ENCODE results near the gene ADAMTSL2.

ADAMTSL2 gene

DNA sequence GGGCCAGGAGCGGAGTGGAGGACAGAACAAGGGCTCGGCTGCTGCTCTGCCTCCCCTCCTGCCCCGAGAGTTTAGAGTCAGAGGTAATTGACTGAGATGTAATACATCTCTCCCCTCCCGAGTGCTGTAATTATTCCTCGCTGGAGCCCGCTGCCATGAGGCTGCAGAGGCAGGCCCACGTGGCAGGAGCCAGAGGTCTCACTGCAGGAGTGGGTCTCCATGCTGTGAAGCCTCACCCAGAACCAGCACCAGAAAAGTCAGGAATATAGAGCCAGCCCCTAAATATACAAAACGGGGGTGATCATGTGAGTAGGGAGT is 72.2 kb downstream of the ADAMTSL2 start:
- no peak for DNase-seq (ENCODE audit: low read depth in 2 of 2)

DNA sequence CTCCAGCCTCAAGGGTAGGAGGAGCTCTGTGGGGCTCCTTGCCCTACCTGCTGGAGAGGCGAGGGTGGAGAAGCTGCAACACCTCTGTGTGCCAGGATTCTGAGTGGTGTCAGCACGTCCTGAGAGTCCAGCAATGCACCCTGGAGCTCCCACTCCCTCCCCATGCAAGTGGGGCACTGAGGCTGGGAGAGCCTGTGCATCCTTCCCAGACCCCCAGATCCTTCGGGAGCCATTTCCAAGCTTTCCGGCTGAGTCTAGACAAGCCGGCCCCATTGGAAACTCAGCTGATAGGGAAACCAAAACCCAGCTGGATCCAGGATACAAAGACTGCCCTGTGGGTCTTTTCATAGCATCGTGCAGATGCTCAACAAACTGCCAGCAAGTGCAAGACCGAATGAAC is 72.9 kb downstream of the ADAMTSL2 start:
- DNase-seq (ENCODE audit: low read depth in 2 of 2), result no peak

DNA sequence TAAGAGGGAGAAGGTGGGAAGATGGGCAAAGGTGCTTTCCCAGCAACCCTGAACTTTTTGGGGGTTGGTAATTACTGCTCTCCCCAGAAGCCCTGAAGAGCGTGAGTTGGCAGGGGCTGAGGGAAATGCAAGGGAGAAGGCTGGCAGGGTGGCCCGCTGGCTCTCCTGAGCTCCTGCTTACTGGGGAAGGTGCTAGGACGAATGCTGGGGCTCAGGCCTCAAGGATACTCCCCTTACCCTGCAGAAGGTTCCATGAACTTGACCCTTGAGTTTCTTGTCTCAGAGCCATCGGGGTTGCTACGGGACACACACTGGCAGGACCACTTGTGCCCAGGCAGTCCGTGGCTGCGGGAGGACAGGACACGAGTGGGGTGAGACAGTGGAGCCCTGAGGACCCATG is 73.5 kb downstream of the ADAMTSL2 start:
- no peak for DNase-seq (ENCODE audit: low read depth in 2 of 2)

DNA sequence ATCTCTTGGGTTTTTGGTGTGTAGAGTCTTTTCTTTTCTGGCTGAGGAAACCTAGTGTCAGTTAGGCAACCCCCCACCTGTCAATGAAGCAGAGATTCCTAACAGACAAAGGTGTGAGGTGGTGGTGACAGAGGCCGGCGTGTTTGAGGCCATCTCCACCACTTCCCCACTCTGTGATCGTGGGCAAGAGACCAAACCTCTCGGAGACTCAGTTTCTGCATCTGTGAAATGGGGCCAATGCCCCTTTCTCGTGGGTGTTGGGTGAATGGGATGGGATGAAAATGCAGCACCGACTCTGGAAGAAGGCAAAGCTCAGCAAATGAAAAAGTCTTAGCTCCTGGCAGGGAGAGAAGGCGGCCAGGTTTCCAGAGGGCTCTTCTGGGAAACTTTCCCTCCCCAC is 73.9 kb downstream of the ADAMTSL2 start:
- DNase-seq (ENCODE audit: low read depth in 2 of 2), result no peak

DNA sequence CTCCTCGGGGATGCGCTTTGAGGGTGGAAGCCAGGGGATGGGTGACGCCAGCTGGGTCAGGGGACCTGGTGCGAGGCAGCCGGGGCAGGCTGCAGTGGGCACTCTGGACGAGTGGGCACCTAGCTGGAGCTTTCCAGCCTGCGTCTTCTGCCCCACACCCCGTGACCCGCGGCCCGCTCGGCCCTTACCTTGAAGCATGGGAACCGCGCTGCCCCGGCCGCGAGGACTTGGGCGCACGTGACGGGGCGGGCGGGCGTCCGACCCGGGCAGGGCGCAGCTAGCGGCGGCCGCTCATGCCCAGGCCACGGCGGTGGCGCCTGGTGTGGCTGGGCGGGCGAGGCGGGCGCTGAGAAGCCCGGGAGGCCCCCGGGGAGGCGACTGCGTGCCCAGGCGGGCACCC is 74.4 kb downstream of the ADAMTSL2 start:
- DNase-seq (ENCODE audit: low read depth in 2 of 2), result no peak

DNA sequence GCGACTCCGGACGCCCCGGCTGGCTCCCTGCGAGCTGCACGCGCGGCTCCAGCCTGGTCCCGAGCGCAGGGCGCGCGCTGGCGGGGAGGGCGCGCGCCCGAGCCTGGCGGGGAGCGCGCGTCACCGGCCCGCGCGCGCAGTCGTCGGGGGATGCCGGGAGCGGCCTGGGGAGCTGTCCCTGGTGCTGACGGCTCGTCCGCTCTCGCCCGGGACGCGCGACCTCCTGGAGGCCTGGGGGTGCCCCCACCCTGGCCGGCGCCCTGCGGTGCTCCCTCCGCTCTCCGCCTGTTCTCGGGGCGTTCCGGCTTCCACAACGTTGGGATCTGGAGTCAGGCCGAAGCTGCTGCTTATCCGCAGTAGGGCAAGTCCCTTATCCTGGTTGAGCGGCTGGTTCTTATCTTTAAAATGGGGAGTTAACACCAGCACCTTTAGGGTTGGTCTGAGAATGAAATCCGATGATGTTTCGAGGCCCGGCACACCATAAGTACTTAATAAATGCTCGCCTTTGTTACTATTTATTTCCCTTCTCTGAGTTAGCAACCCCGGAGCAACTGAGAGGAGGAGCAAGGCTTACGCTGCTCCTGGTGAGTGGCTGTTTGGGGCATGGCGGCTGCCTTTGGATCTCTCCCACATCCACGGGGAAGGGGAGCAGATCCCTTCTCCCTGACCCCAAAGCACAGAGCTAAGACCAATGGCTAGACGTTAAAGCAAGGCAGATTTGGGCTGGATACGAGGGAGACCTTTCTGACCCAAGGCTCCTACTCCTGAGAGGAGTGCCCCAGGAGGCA is 75.0 kb downstream of the ADAMTSL2 start, which contains the start of gene FAM163B:
Gene FAM163B, minus strand, starts transcription at position 79 of the 788 bp plus-strand sequence. CDS start 29,166 bp downstream, outside the sequence.
- peak in 1 of 2 experiments; percentile 1 for DNase-seq (ENCODE audit: low read depth in 2 of 2)

DNA sequence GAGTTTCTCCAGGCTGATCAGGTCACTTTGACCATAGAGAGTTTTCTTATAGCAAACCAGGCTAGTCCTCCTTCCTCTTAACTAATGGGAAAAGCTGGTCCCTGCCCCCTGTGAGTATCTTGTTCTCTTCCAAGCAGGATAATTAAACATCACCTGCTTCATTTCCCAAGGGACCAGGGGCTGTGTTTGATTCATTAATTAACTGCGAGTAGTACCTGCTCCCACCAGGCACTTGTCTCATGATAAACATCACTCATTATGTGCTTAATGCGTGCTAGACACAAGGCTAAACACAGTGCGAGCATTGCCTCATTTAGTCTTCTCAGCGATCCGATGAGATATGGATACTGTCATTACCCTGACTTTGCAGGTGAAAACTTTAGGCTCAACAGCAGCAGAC is 76.3 kb downstream of the ADAMTSL2 start:
- no peak for DNase-seq (ENCODE audit: low read depth in 2 of 2)

DNA sequence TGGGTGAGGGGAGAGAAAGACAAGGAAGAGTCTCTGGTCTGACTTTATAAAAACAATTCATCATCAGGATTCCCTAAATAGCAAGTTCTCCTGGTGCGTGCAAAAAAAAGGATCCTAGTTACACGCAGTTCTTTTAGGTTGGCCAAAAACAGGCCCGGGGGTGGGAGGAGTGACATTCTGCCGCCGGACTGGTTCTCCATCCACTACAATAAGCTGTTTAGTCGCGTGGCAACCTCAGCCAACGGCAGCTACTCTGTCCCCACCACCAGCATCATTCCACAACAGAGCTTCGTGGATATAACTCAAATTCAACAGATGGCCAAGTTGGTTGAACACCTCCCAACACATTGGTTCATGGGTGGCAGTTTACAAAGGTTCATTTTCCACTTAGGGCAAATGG is 77.5 kb downstream of the ADAMTSL2 start:
- DNase-seq (ENCODE audit: low read depth in 2 of 2), result no peak

DNA sequence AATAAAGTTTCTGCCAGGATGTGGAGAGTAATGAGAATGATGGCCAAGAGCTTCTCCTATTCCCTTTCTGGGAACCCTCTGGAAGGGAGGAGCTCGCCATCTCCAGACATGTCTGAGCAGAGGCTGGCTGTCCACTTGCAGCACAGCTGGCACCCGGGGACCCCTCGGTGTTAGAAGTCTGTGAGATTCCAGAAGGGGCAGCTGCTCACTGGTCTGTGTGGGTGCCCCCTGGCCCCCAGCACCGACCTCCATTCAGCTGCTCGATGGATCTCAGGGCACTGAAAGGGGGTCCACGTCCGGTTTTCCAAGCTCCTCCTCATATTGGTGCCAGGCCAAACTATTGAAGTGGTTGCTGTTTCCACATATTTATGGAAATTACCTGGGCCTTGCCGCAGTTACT is 78.3 kb downstream of the ADAMTSL2 start:
- DNase-seq (ENCODE audit: low read depth in 2 of 2), result no peak

DNA sequence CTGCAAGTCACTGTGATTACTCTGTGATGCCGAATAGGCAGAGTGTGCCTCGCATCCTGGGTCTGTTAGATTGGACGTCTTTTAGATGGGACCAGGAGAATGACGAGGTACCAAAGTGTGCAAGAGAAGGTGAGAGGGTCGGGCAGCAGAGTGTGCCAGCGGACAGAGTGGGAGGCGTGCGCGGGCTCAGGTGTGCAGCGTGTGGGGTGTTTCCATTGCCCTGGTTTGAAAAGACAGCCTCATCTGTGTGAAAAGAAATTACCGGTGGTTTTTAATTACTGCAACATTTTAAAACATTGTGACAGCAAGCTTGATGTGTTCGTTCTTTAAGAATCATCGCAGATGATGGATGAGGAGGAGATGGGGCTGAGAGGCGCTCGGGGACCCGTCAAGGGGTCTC is 78.9 kb downstream of the ADAMTSL2 start:
- no peak for DNase-seq (ENCODE audit: low read depth in 2 of 2)

DNA sequence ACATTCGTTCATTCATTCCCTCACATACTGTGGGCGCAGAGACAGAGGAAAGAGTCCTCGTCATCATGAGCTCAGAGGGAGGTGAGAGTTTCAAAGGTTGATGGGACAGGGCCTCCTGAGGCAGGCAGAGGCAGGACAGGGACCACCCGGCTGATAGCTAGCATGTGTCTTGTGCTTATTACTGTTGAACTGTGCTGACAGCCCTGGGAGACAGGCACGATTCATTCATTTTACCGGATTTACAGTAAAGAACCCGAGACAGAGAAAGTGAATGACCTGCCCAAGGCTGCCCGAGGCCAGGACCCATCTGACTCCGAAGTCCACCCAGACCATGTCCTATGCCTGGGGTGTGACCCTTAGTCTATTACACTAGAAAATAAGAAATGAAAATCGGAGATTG is 79.6 kb downstream of the ADAMTSL2 start:
- DNase-seq (ENCODE audit: low read depth in 2 of 2), result no peak

DNA sequence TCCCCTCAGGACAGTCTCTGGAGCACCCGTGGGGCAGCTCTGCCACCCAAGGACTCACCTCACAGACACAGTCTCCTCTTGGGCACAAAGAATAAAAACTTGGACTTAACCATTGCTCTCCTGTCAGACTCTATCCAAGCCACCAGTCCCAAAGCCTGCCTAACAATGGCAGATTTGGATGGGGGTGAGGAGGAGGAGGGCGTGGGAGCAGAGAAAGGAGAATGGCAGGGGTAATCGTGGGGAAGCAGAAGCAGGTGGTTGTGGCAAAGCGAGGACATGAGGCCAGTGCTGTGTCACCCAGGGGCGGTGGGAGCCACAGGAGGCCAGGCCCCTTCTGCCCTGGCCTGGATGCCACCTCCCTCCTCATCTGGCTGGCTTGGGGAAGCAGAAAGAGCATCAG is 80.2 kb downstream of the ADAMTSL2 start:
- DNase-seq (ENCODE audit: low read depth in 2 of 2), result no peak

DNA sequence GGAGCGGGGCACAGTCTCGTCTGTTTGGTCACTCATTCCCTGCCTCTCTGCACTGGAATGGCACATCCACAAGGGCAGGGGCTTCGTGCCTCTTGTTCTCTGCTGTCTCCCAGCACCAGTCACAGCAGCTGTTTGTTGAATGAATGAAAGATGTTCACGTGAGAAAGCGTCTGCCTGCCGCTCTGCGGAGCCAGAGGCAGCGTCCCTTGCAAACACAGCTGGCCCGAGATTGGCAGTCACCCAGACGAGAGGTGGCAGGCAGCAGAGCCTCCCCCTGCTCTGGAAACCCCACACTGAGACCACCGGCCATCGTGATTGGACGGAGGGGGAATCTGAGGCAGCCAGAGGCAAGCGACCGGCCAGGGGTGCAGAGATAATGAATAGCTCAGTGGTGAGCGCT is 80.7 kb downstream of the ADAMTSL2 start:
- DNase-seq (ENCODE audit: low read depth in 2 of 2), result no peak

DNA sequence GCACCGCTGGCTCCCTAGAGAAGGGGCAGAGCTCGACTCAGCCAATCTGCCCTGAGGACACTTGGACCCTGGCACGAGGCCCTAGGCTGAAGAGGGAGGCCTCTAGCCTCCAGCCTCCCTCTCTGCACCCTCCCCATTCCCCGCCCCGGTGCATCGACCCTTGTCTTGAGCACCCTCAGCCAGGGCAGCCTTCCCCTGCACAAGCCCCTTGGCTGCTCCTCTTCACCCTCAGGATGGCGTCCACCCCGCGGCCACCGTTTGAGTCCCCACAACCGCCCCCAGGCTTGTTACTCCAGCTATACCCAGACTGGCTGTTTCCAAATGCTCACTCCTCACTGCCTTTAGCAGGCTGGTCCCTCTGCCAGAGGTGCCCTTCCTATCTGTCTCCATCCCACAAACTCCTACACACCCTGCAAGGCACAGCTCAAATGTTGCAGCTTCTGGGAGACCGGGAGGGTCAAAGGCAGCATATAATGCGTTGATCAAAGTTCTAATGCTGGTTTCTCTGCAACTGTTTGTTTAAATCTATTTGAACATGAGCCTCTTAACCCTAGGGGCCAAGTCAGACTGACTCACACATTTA is 81.2 kb downstream of the ADAMTSL2 start:
- DNase-seq (ENCODE audit: low read depth in 2 of 2), result no peak

DNA sequence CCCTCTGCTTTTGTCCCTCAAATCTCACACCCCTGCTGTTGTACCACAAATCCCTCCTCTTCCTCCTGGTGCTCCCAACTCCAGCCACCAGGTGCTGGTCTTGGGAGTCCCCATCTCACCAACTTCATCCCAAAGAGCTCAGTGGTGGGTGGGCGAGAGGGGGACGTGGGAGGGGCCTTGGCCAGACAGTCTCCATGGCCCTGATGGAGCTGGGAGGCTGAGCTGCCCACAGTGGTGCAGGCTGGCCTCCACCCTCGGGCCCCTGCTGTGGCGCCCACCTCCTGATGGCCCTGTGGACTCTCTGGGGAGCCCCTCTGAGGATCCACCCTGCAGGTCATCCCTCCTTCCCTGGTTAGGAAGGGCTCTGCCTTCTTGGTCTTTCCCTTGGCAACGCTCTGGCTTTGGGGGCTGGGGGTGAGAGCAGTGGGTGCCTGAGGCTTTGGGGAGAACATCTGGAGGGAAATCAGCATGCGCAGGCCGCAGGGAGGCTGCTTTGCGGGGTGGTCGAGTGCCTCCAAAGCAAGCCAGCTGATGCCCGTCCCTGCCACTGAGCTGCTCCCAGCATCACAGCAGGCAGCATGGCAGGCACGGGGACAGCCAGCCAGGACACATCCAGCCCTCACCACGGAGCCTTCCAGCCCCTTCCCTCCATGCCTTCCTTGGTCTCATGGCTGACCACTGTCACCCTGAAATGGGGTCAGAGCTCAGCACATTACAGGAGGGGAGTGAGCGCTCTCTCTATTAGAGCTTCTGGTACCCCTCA is 82.3 kb downstream of the ADAMTSL2 start:
- no peak for DNase-seq (ENCODE audit: low read depth in 2 of 2)

DNA sequence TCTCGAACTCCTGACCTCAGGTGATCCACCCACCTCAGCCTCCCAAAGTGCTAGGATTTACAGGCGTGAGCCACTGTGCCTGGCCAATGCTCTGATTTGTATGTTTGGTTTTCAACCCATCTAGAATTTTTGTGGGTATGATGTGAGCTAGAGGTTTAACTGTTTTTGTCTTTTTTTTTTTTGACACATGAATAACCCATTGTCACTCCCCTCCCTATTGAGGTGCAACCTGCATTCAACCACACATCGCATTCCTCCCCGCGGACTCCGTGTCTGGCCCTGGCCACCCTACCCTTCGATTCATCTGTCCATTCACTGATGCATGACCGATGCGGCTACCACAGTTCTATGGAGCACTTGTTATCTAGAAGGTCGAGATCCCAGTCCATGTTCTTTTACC is 84.2 kb downstream of the ADAMTSL2 start:
- no peak for DNase-seq (ENCODE audit: low read depth in 2 of 2)

DNA sequence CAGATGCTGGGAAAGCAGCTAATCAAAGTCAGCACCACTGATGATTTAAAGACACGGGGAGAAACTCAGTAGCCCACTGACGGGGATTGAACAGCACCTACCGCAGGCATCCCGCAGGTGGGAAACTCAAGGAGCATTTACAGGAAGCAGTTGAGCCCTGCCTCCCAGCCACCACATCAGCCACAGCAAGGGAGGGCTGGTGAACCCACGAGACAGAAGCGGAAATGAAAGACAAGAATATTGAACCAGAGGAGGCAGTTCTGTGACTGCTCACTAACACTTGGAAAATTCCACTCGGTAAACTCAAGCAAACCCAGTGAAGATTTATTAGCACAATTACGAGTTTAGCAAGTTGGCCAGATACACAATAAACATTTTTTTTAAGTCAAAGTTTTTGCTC is 85.3 kb downstream of the ADAMTSL2 start:
- DNase-seq (ENCODE audit: low read depth in 2 of 2), result no peak

DNA sequence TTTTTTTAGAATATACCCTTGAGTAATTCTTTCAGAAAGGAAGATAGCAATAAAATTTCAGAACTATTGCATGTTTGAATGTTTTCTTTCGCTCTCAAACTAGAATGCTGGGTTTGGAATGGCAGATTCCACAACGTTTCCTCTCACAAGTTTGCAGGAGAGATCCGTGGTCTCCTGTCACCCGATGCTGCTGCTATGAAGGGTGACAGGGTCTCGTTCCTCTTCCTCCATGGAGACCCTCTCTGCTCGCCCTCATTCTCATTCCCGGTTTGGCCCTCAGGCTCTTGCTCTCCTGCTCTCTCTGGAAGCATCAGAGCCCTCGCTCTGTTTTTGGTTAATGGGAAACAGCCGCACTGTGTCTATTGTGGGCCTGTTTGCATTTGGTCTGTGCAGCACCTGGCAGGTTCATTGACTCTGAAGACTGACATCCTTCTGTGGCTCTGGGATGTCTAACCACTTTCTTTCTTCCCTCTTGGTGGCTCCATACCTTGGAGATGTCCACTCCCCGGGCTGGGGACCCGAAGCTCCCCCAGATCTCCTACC is 87.3 kb downstream of the ADAMTSL2 start:
- no peak for DNase-seq (ENCODE audit: low read depth in 2 of 2)

DNA sequence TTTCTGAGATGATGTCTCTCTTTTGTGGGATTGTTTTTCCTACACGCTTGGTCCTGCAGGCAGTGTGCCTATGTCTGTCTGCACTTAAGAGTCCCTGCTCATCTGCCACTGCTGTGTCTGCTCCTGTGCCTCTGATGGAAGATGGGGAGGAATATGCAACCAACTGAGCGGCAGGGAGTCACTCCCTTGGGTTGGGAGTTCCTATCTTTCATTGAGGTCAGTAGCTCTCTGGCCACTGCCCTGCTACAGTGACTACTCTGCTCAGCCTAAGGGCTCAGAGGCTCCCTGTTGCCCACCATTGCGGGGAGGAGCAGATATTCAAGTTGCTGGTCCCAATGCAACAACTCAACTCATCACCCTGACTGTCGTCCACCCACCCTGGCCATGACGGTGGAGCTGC is 88.1 kb downstream of the ADAMTSL2 start:
- no peak for DNase-seq (ENCODE audit: low read depth in 2 of 2)
